Prostate gland (tissue), 2 donors: ENCODE data around the gene BABAM2.

Experiments
- POLR2A ChIP-seq: fragments of 450-650 bp; IDR thresholded peaks from one replicate; pipeline ENCODE4 v1.6.1; 2016; ENCODE audit warnings: antibody characterized with exemption, mild to moderate bottlenecking
- POLR2AphosphoS5 ChIP-seq: sonication (generic); formaldehyde crosslinking; IDR thresholded peaks from one replicate; pipeline ENCODE4 v1.6.1; 2017; ENCODE audit warnings: antibody characterized with exemption
- TF ChIP-seq, protein P1 (sequence below), 4 experiments: fragments of 200-600 bp in 2 of 4; fragments of 450-650 bp in 2 of 4; sonication (generic) in 2 of 4; IDR thresholded peaks; 1 replicate in 3 of 4; 2 replicates in 1 of 4; pipeline ENCODE4 v1.5.1; 2016 to 2019; ENCODE audit warnings: antibody characterized with exemption in 4 of 4, mild to moderate bottlenecking in 2 of 4, moderate library complexity in 2 of 4

DNA sequence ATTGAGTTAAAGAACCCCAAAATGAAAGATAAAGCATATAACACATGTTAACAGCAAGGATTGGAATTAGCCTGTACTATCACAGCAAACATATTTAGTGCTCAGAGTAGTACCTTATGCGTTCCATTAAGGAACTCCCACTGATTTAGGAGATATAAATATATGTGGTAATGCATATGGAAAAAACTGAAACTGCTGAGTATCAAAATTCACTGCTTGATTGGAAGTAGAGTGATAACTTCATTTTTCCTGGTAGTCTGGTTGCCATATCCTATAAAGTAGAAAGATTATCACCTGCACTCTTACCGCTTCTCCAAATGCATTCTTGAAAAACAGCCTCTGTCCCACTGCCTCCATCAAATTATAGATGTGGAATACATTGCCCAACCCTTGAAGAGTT lies 407.0 kb downstream of the BABAM2 start:
- TF ChIP-seq, protein P1, sequence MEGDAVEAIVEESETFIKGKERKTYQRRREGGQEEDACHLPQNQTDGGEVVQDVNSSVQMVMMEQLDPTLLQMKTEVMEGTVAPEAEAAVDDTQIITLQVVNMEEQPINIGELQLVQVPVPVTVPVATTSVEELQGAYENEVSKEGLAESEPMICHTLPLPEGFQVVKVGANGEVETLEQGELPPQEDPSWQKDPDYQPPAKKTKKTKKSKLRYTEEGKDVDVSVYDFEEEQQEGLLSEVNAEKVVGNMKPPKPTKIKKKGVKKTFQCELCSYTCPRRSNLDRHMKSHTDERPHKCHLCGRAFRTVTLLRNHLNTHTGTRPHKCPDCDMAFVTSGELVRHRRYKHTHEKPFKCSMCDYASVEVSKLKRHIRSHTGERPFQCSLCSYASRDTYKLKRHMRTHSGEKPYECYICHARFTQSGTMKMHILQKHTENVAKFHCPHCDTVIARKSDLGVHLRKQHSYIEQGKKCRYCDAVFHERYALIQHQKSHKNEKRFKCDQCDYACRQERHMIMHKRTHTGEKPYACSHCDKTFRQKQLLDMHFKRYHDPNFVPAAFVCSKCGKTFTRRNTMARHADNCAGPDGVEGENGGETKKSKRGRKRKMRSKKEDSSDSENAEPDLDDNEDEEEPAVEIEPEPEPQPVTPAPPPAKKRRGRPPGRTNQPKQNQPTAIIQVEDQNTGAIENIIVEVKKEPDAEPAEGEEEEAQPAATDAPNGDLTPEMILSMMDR (IDR thresholded peaks at IDR 0.05), result no peak
- no peak for TF ChIP-seq POLR2A
- TF ChIP-seq POLR2AphosphoS5, result no peak
